ENCODE data around the gene ZNF506.
"Not testable (repeated sequence)": the region's sequence is repeated elsewhere in the genome, so short reads cannot be mapped to it uniquely, and the experiment has no call there.

ZNF506 gene

GRCh38 chr19:19743921-19744320 is 77.6 kb downstream of the ZNF506 start:
- not testable (repeated sequence) for FAIRE-seq

GRCh38 chr19:19743176-19743575 is 78.4 kb downstream of the ZNF506 start:
- no peak for FAIRE-seq

- no peak for FAIRE-seq
Observed at GRCh38 chr19:19742773-19743172, 78.8 kb downstream of the ZNF506 start.
